ENCODE data around the gene PTPRM. TPM values are rescaled to one million over a fixed set of nuclear protein-coding genes. Genes with fewer than 3 reads are reported as not detected.

PTPRM gene
- polyA plus RNA-seq, 1 donor from 2014 or later: 126 TPM

DNA sequence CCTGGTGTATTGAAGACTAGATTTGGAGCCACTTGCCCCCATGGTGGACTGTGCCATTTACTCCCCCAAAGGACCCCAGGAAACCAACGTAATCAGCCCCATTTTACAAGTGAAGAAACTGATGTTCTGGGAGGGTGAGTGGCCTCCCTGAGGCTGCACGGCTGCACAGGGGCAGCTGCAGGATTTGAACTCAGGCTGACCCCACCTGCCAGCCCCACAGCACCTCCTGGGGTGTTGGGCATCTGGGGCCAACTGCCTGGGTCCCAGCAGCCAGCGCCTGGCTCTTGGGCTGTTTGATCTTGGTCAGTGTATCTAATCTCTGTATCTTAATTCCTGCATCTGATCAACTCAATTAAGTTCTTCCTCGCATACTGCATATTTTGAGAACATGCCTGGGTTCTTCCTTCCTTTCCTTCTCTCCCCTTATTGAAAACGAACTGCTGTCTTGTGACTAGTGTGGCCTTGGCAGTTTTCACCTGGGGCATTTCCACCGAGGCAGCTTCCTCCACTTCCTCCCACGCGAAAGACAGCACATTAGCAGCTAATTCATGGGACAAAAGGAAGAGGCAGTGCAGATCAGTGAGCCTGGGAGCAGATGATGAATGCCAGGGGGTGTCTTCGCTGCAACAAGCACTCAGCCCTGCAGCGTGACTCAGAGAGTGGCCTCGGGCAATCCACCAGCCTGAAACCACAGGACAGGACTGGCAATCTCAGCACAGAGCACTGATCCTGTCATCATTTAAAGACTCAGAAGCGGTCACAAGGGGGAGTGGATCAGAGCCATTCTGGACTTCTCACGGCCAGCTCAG lies 858.0 kb downstream of the PTPRM start:
- Histone ChIP-seq H3K36me3 (ENCODE audit: insufficient read depth, low read length) (no peaks in the 10 kb centered on the region), H2AFZ (ENCODE audit: low read depth, low read length) (no peak overlapping the region), H3F3A (ENCODE audit: insufficient read depth, low read length, poor library complexity, severe bottlenecking) (no peaks in the 10 kb centered on the region), H4K20me1 (ENCODE audit: insufficient read depth) (no peaks in the 10 kb centered on the region), H3K4me2 (ENCODE audit: low read length) (no peak overlapping the region), H3K4me3 (ENCODE audit: low read length) (no peak overlapping the region), H3K79me2 (replicated peaks; ENCODE audit: insufficient read depth, low read length) (no peaks in the 10 kb centered on the region), H3K9me2 (ENCODE audit: insufficient read depth, low read length) (no peaks in the 10 kb centered on the region), H3K9ac (ENCODE audit: low read length) (no peak overlapping the region), H3K9me3 (ENCODE audit: low read length) (no peaks in the 10 kb centered on the region), H3K27me3 (ENCODE audit: insufficient read depth, low read depth, low read length) (no peaks in the 10 kb centered on the region), H3K27ac (ENCODE audit: low read length) (no peak overlapping the region)
- TF ChIP-seq EZH2 (IDR thresholded peaks at IDR 0.05; ENCODE audit: borderline replicate concordance, insufficient read depth, low read length, poor library complexity, severe bottlenecking) (no peak), SMC3 (conservative IDR thresholded peaks at IDR 0.05; ENCODE audit: poor library complexity) (no peak), RAD21 (conservative IDR thresholded peaks at IDR 0.05) (no peak), TAF1 (IDR thresholded peaks at IDR 0.05; ENCODE audit: low read depth) (no peak), MXI1 (conservative IDR thresholded peaks at IDR 0.05; ENCODE audit: poor library complexity, severe bottlenecking) (no peak), POLR2AphosphoS5 (IDR thresholded peaks at IDR 0.05) (no peak), EP300 (conservative IDR thresholded peaks at IDR 0.05; ENCODE audit: poor library complexity, severe bottlenecking) (no peak)
- TF ChIP-seq, protein P1, sequence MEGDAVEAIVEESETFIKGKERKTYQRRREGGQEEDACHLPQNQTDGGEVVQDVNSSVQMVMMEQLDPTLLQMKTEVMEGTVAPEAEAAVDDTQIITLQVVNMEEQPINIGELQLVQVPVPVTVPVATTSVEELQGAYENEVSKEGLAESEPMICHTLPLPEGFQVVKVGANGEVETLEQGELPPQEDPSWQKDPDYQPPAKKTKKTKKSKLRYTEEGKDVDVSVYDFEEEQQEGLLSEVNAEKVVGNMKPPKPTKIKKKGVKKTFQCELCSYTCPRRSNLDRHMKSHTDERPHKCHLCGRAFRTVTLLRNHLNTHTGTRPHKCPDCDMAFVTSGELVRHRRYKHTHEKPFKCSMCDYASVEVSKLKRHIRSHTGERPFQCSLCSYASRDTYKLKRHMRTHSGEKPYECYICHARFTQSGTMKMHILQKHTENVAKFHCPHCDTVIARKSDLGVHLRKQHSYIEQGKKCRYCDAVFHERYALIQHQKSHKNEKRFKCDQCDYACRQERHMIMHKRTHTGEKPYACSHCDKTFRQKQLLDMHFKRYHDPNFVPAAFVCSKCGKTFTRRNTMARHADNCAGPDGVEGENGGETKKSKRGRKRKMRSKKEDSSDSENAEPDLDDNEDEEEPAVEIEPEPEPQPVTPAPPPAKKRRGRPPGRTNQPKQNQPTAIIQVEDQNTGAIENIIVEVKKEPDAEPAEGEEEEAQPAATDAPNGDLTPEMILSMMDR (IDR thresholded peaks at IDR 0.05; ENCODE audit: poor library complexity, severe bottlenecking): no peak
- TF ChIP-seq, protein P2, sequence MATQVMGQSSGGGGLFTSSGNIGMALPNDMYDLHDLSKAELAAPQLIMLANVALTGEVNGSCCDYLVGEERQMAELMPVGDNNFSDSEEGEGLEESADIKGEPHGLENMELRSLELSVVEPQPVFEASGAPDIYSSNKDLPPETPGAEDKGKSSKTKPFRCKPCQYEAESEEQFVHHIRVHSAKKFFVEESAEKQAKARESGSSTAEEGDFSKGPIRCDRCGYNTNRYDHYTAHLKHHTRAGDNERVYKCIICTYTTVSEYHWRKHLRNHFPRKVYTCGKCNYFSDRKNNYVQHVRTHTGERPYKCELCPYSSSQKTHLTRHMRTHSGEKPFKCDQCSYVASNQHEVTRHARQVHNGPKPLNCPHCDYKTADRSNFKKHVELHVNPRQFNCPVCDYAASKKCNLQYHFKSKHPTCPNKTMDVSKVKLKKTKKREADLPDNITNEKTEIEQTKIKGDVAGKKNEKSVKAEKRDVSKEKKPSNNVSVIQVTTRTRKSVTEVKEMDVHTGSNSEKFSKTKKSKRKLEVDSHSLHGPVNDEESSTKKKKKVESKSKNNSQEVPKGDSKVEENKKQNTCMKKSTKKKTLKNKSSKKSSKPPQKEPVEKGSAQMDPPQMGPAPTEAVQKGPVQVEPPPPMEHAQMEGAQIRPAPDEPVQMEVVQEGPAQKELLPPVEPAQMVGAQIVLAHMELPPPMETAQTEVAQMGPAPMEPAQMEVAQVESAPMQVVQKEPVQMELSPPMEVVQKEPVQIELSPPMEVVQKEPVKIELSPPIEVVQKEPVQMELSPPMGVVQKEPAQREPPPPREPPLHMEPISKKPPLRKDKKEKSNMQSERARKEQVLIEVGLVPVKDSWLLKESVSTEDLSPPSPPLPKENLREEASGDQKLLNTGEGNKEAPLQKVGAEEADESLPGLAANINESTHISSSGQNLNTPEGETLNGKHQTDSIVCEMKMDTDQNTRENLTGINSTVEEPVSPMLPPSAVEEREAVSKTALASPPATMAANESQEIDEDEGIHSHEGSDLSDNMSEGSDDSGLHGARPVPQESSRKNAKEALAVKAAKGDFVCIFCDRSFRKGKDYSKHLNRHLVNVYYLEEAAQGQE (IDR thresholded peaks at IDR 0.05; ENCODE audit: borderline replicate concordance): no peak

DNA sequence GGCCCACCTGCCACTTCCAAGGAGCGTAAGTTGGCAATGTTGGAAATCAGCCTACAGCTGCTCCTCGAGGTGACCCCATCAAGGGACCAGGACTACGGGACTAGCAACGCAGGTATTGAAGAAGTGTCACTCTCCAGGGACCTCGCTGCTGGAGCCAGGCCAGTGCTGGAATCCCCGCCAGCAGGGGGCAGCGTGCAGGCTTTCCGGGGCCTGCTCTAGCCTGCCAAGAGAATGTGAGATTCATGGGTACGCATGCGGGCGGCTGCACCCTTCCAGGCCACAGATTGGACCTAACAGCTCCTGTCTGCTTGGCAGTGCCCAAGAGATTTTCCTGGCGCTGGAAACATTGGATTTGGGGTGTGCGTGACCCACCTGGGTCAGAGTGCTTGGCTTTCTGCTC lies 859.3 kb downstream of the PTPRM start:
- Histone ChIP-seq H3K4me3 (ENCODE audit: low read length) (no peak overlapping the region), H3K9ac (ENCODE audit: low read length) (no peak overlapping the region), H2AFZ (ENCODE audit: low read depth, low read length) (no peak overlapping the region), H3K27me3 (ENCODE audit: insufficient read depth, low read depth, low read length) (no peaks in the 10 kb centered on the region), H4K20me1 (ENCODE audit: insufficient read depth) (no peaks in the 10 kb centered on the region), H3K27ac (ENCODE audit: low read length) (no peak overlapping the region), H3K9me3 (ENCODE audit: low read length) (no peaks in the 10 kb centered on the region), H3K79me2 (replicated peaks; ENCODE audit: insufficient read depth, low read length) (no peaks in the 10 kb centered on the region), H3K9me2 (ENCODE audit: insufficient read depth, low read length) (no peaks in the 10 kb centered on the region), H3F3A (ENCODE audit: insufficient read depth, low read length, poor library complexity, severe bottlenecking) (no peaks in the 10 kb centered on the region), H3K4me2 (ENCODE audit: low read length) (no peak overlapping the region), H3K36me3 (ENCODE audit: insufficient read depth, low read length) (no peaks in the 10 kb centered on the region)
- TF ChIP-seq, protein P2 (IDR thresholded peaks at IDR 0.05; ENCODE audit: borderline replicate concordance): no peak
- TF ChIP-seq EZH2 (IDR thresholded peaks at IDR 0.05; ENCODE audit: borderline replicate concordance, insufficient read depth, low read length, poor library complexity, severe bottlenecking) (no peak), RAD21 (conservative IDR thresholded peaks at IDR 0.05) (no peak), EP300 (conservative IDR thresholded peaks at IDR 0.05; ENCODE audit: poor library complexity, severe bottlenecking) (no peak), POLR2AphosphoS5 (IDR thresholded peaks at IDR 0.05) (no peak), TAF1 (IDR thresholded peaks at IDR 0.05; ENCODE audit: low read depth) (no peak), SMC3 (conservative IDR thresholded peaks at IDR 0.05; ENCODE audit: poor library complexity) (no peak), MXI1 (conservative IDR thresholded peaks at IDR 0.05; ENCODE audit: poor library complexity, severe bottlenecking) (no peak)
- TF ChIP-seq, protein P1 (IDR thresholded peaks at IDR 0.05; ENCODE audit: poor library complexity, severe bottlenecking): no peak
